ENCODE data around the gene SFSWAP.

GRCh38 chr12:131755305-131756113 is 44.6 kb downstream of the SFSWAP start:
- TF ChIP-seq OSR1 (CRISPR knock-in tag; IDR thresholded peaks at IDR 0.05) (no peak), BACH2 (CRISPR knock-in tag; IDR thresholded peaks at IDR 0.05; ENCODE audit: borderline replicate concordance) (no peak), PATZ1 (CRISPR knock-in tag; IDR thresholded peaks at IDR 0.05; ENCODE audit: borderline replicate concordance) (no peak), ZNF8 (CRISPR knock-in tag; IDR thresholded peaks at IDR 0.05) (no peak), ZFP3 (CRISPR knock-in tag; IDR thresholded peaks at IDR 0.05) (no peak), CSRNP3 (CRISPR knock-in tag; IDR thresholded peaks at IDR 0.05) (no peak), ESRRG (CRISPR knock-in tag; IDR thresholded peaks at IDR 0.05) (no peak), TCF4 (CRISPR knock-in tag; IDR thresholded peaks at IDR 0.05; ENCODE audit: borderline replicate concordance) (no peak), ZNF70 (CRISPR knock-in tag; IDR thresholded peaks at IDR 0.05) (no peak), RARB (CRISPR knock-in tag; IDR thresholded peaks at IDR 0.05) (no peak), ZC3H10 (CRISPR knock-in tag; IDR thresholded peaks at IDR 0.05) (no peak)

Measured in SK-N-SH treated with all-trans-retinoic acid at 6 μM for 48 hours (cell line).